ENCODE results near the gene EPB41L2.

GRCh38 chr6:130873746-130874145 lies 189.3 kb downstream of the EPB41L2 start:
- TF ChIP-seq EZH2 (IDR thresholded peaks at IDR 0.05; ENCODE audit: insufficient read depth, poor library complexity, severe bottlenecking) (no peak), EZH2phosphoT487 (IDR thresholded peaks at IDR 0.05; ENCODE audit: insufficient read depth, low read depth) (no peak)
